Upper lobe of left lung (tissue), 4 donors: ENCODE data around the gene FKBP1A.

Source experiments
- CTCF ChIP-seq, 6 experiments: fragments of 450-650 bp in 4 of 6; fragments of 200-600 bp in 2 of 6; sonication (generic) in 2 of 6; IDR thresholded peaks; one replicate each; pipeline ENCODE4 v1.5.1; 2016 to 2019; ENCODE audit warnings: antibody characterized with exemption in 6 of 6
- EP300 ChIP-seq, 4 donors: sonication (generic); formaldehyde crosslinking; IDR thresholded peaks; one replicate each; pipeline ENCODE4 v1.5.1; 2017; ENCODE audit warnings: antibody characterized with exemption in 4 of 4, control low read depth in 2 of 4
- POLR2A ChIP-seq, 4 donors: fragments of 450-650 bp; IDR thresholded peaks; one replicate each; pipeline ENCODE4 v1.5.1; 2016 to 2017; ENCODE audit warnings: antibody characterized with exemption in 4 of 4, mild to moderate bottlenecking in 2 of 4
- POLR2AphosphoS5 ChIP-seq, 2 donors: sonication (generic); formaldehyde crosslinking; IDR thresholded peaks; one replicate each; pipeline ENCODE4 v1.5.1; 2017; ENCODE audit warnings: antibody characterized with exemption in 2 of 2

- TF ChIP-seq CTCF (IDR thresholded peaks at IDR 0.05) (no peak), POLR2AphosphoS5 (IDR thresholded peaks at IDR 0.05) (no peak), POLR2A (IDR thresholded peaks at IDR 0.05) (no peak), EP300 (IDR thresholded peaks at IDR 0.05) (no peak)
Measured at GRCh38 chr20:1381753-1382591, 10.9 kb downstream of the FKBP1A start.
